HL-60/S4 treated with retinoic acid at 250 ng/mL for 4 days and 3 days (cell line): ENCODE results near the gene HPN.
"Not testable (repeated sequence)": the region's sequence is repeated elsewhere in the genome, so short reads cannot be mapped to it uniquely, and the experiment has no call there.

ENCODE experiments used
- in situ Hi-C: fragments of 300-500 bp; cut with MboI; formaldehyde crosslinking; loops from 2 replicates; pipeline ENCODE4 v1.7.0; 2022; ENCODE audit warnings: low sequenced_read_pairs

Gene HPN

DNA sequence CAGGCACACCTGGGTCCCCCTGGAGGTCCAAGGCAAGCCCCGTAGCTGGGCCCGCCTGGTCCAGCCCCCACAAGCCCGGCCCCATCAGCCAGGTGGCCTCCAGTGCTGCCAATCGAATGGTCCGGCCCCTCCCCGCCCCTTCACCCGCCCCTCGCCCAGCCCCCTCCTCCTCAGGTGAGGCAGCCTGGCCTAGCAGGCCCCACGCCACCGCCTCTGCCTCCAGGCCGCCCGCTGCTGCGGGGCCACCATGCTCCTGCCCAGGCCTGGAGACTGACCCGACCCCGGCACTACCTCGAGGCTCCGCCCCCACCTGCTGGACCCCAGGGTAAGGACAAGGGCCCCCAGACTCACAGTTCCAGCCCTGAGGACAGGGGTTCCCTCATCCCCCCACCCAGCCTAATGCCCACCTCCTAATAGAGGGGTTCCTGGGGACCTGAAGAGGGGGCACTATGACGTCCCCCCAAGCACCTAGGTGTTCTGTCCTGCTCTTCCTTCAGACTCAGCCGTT is at the start of gene HPN:
Gene HPN, plus strand, starts transcription at position 174 of the 508 bp plus-strand sequence. CDS start 786 bp downstream, outside the sequence.
- in situ Hi-C loops = no loop called here

DNA sequence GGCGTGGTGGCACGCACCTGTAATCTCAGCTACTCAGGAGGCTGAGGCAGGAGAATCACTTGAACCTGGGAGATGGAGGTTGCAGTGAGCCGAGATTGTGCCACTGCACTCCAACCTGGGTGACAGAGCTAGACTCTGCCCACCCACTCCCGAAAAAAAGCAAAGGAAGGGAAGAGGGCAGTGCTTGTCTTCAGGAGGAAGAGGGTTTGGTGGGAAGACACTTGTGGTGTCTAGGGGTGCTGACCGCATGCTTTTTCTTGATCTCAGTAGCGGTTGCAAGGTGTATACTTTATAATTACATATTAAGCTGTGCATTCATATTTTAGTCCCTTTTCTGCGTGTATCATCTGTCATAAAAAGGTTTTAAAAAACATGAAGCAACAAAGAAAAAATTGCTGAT is 48.9 kb upstream of the HPN start:
- in situ Hi-C loops = not testable (repeated sequence)

GRCh38 chr19:34994286-34994642 is 47.3 kb upstream of the HPN start:
- in situ Hi-C loops = no loop called here

GRCh38 chr19:34994643-34995541 is 46.6 kb upstream of the HPN start:
- in situ Hi-C loops = no loop called here

- in situ Hi-C loops = no loop called here
These were observed 46.0 kb upstream of the HPN start for GRCh38 chr19:34995551-34995950.

DNA sequence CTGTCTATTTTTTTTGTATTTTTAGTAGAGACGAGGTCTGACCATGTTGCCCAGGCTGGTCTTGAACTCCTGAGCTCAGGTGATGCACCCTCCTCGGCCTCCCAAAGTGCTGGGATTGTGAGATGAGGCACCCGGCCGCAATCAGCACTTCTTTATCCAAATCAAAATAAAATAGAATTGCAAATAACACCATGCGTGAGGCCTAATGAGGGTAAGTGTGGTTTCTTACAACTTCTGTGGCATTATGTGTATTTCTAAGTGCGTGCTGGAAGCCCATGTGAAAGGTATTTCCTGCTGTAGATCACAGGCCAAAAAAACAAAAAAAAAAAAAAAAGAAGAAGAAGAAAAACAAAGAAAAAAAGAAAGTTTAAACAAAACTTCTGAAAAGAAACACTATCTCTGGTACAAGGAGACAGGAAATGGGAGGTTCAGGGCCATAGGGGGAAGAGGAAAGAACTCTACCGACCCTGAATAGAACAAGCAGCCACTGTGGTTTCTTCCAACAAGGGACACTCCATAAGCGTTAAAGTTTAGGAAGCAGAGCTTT is 44.4 kb upstream of the HPN start:
- in situ Hi-C loops = no loop called here

- in situ Hi-C loops = not testable (repeated sequence)
These were observed 43.3 kb upstream of the HPN start for GRCh38 chr19:34998224-34998623.

- in situ Hi-C loops = no loop called here
These were observed 42.6 kb upstream of the HPN start for GRCh38 chr19:34998777-34999497.

DNA sequence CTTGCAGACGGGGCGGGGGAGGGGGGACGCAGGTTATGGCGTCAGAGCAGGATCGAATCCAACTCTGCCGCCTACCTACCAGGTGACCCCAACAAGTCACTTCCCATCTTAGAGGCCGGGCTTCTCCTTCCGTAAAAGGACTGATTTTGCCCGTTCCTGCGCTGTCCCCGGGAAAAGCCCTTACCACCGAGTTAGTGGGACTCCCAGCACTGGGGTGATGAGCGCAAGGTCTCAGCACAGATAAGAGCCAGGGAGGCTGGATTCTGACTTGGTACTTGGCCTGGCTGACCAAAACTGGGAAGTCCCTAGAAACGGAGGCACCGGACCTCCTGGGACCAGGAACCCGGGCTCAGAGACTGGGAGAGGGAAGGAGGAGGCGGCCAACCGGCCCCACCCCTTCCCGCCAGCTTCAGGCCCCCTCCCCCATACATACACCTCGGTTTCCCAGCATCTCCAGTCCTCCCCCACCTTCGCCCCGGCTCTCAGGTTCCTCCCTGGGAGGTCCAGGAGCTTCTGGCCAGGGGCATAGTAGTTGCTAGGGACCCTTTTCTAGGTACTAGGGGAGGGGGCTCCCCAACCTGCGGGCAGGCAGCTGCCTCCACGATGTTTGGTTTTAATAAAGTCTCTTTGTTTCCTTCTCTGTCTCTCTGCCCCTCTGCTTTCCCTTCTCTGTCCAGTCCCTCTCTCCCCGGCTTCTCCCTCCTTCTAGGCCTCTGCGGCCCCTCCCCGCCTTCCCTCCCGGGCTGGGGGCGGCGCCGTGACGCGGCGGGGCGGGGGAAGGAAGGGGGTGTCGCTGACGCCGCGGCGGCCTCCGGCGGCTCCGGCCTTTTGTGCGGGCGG is 41.8 kb upstream of the HPN start, which contains the start of gene GRAMD1A:
Gene GRAMD1A, plus strand, starts transcription at position 826 of the 840 bp plus-strand sequence. CDS start 156 bp downstream, outside the sequence.
- in situ Hi-C loops = no loop called here

DNA sequence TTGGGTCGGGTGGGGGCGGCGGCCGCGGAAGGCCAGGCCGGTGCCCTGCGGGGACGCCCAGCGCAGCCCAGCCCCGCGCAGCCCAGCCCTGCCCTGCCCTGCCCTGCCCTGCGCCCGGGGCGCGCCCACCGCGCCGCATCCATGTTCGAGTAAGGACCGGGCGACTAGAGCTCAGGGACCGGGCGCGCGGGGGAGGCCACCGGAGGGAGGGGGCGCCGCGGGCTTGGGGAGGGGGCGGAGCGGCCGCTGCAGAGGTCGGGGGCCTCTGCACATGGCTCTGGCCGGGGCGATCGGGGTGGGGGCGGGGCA is 41.2 kb upstream of the HPN start:
- in situ Hi-C loops = no loop called here

DNA sequence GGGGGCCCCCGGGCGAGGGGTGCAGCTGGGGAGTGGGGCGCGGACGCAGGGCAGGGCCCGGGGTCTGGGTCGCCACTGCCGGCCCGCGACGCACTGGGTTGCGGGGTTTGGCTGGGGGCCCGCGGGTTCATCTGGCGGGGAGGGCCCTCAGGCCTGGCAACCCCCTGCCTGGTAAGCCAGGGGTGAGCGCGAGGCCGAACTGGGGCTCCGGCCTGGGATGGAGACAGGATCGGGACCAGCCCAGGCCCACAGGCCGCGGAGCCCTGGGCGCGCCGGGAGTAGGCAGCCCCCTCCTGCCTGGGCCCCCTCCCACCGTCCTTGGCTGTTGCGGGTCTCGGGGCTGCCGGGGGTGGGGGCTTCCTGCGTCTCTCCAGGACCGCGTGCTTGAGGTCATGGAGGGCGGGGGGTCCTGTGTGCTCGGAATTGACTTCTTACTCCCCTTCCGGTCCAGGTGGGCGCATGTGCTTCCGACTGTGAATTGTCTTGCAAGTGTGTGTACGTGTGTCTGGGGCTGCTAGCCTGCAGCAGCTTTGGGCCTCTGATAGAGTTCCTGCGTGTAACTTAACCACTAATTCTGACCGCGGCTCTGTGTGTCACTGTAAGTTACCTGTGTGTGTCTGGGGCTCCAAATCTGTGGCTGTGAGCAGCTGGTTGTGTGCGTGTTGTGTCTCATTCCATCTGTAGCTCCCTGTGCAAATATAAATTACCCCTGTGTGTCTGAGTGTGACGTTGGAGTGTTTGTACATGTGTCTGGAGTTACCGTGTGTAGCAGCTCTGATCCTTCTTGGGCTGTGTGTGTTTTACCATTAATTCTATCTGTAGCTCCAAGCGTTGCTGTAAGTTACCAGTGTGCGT is 40.6 kb upstream of the HPN start:
- in situ Hi-C loops = no loop called here

GRCh38 chr19:35002037-35002535 is 39.4 kb upstream of the HPN start:
- in situ Hi-C loops = no loop called here

GRCh38 chr19:35004517-35005255 is 36.8 kb upstream of the HPN start:
- in situ Hi-C loops = no loop called here

DNA sequence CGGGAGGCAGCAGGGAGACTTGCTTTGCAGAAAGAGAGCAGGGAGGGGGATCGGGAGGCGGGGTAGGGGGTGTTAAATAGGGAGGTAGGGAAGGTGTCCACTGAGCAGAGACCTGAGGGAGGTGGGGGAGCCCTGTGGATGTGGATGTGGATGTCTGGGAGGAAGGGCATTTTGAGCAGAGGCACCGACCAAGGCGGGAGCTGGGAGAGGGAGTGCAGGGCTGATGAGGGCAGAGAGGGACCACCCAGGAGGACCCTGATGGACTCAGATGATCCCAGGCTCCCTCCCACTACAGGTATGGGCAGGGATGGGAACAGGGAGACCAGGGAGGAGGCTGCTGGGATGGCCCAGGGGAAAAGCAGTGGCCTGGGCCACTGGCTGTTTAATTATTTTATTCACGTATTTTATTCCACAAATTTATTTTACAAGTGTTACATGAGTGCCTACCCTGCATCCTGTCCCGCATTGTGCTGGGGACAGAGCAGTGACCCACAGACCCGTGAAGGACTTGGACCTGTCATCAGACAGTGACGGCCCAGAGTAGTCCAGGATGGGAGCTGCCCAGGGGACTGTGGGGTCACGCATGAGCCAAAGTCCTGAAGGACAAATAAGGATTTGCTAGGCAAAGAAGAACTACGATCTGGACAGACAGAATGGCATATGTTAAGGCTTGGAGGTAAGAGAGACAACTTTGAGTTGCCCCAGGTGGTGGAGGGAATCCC is 36.1 kb upstream of the HPN start:
- in situ Hi-C loops = no loop called here

- in situ Hi-C loops = not testable (repeated sequence)
These were observed 35.5 kb upstream of the HPN start for GRCh38 chr19:35006007-35006341.

GRCh38 chr19:35006342-35006998 is 35.1 kb upstream of the HPN start:
- in situ Hi-C loops = no loop called here

GRCh38 chr19:35006999-35007365 is 34.5 kb upstream of the HPN start:
- in situ Hi-C loops = no loop called here

- in situ Hi-C loops = not testable (repeated sequence)
These were observed 34.1 kb upstream of the HPN start for GRCh38 chr19:35007427-35007826.
